ENCODE measurements around the gene ELP4. TPM values are rescaled to one million over a fixed set of nuclear protein-coding genes. Genes with fewer than 3 reads are reported as not detected.

Gene ELP4
- total RNA-seq, 2 donors from 2014 or later: 14.0 to 15.6 TPM

GRCh38 chr11:31822927-31823643 lies 313.5 kb downstream of the ELP4 start:
- no peak for DNase-seq (ENCODE audit: low spot score)
- TF ChIP-seq CTCF (IDR thresholded peaks at IDR 0.05): no peak
- no peaks in the 10 kb centered on the region for H3K36me3 ChIP-seq
- H3K27ac ChIP-seq: no peak overlapping the region
- H3K9me3 ChIP-seq: no peaks in the 10 kb centered on the region
- H3K4me1 ChIP-seq: peaks cover 0 to 28% of the 10 kb centered on the region in 2 donors
- H3K4me3 ChIP-seq: no peak overlapping the region
- peaks cover 68 to 97% of the 10 kb centered on the region in 2 donors for H3K27me3 ChIP-seq

- Histone ChIP-seq H3K27ac (no peak overlapping the region), H3K36me3 (no peaks in the 10 kb centered on the region), H3K9me3 (no peaks in the 10 kb centered on the region), H3K27me3 (peaks cover 68 to 94% of the 10 kb centered on the region in 2 donors), H3K4me1 (peaks cover 0 to 23% of the 10 kb centered on the region in 2 donors), H3K4me3 (no peak overlapping the region)
- DNase-seq (ENCODE audit: low spot score): no peak
- TF ChIP-seq CTCF (IDR thresholded peaks at IDR 0.05): no peak
Measured at GRCh38 chr11:31823644-31824331, 314.2 kb downstream of the ELP4 start.

GRCh38 chr11:31824332-31824878 lies 314.8 kb downstream of the ELP4 start:
- Histone ChIP-seq H3K36me3 (no peaks in the 10 kb centered on the region), H3K27me3 (peaks cover 67 to 88% of the 10 kb centered on the region in 2 donors), H3K9me3 (no peaks in the 10 kb centered on the region), H3K4me3 (no peak overlapping the region), H3K4me1 (peaks cover 0 to 23% of the 10 kb centered on the region in 2 donors), H3K27ac (no peak overlapping the region)
- no peak for TF ChIP-seq CTCF (IDR thresholded peaks at IDR 0.05)
- no peak for DNase-seq (ENCODE audit: low spot score)

- H3K27ac ChIP-seq: no peak overlapping the region
- H3K36me3 ChIP-seq: no peaks in the 10 kb centered on the region
- H3K9me3 ChIP-seq: no peaks in the 10 kb centered on the region
- TF ChIP-seq CTCF (IDR thresholded peaks at IDR 0.05): no peak
- peaks cover 61 to 85% of the 10 kb centered on the region in 2 donors for H3K27me3 ChIP-seq
- H3K4me3 ChIP-seq: no peak overlapping the region
- peaks cover 0 to 23% of the 10 kb centered on the region in 2 donors for H3K4me1 ChIP-seq
- no peak for DNase-seq (ENCODE audit: low spot score)
Measured at GRCh38 chr11:31824879-31825837, 315.6 kb downstream of the ELP4 start.

GRCh38 chr11:31825838-31826484 lies 316.4 kb downstream of the ELP4 start:
- Histone ChIP-seq H3K4me1 (peaks cover 0 to 23% of the 10 kb centered on the region in 2 donors), H3K27ac (no peak overlapping the region), H3K9me3 (no peaks in the 10 kb centered on the region), H3K4me3 (no peak overlapping the region), H3K27me3 (peaks cover 57 to 77% of the 10 kb centered on the region in 2 donors), H3K36me3 (no peaks in the 10 kb centered on the region)
- DNase-seq (ENCODE audit: low spot score): no peak
- TF ChIP-seq CTCF (IDR thresholded peaks at IDR 0.05): no peak

Data from right atrium auricular region (tissue), 2 donors.